Suppressor macrophage (primary cell): ENCODE data around the gene SETD3.

ENCODE experiments used
- DNase-seq, 4 experiments: peaks; one replicate each; pipeline ENCODE4 v3.0.0-alpha.2; 2020 to 2022
- total RNA-seq, 17 experiments: gene quantifications; one replicate each; lab custom pipeline; 2026; ENCODE audit warnings: mixed read lengths in 6 of 17, inconsistent platforms in 3 of 17; lab: John Stamatoyannopoulos, UW

SETD3 gene
- total RNA-seq = 66.8 to 184 (median 153) reads per million in 17 experiments

- DNase-seq = peak; percentile 91 to 96 (median 94)
These were observed at the start of gene SETD3 for GRCh38 chr14:99479906-99480869. Gene SETD3 (minus strand): TSS chr14:99480859. CDS start chr14:99465805, 15,054 bp downstream.

GRCh38 chr14:99529899-99530298 is 49.2 kb upstream of the SETD3 start:
- no peak for DNase-seq

GRCh38 chr14:99527427-99528076 is 46.9 kb upstream of the SETD3 start:
- DNase-seq = no peak

- no peak for DNase-seq
These were observed 46.4 kb upstream of the SETD3 start for GRCh38 chr14:99527026-99527425.

GRCh38 chr14:99525699-99526080 is 45.0 kb upstream of the SETD3 start:
- DNase-seq = no peak

- DNase-seq = peak in 1 of 4 experiments; percentile 6
These were observed 44.4 kb upstream of the SETD3 start for GRCh38 chr14:99524804-99525698.

GRCh38 chr14:99524091-99524661 is 43.5 kb upstream of the SETD3 start:
- DNase-seq = no peak

- DNase-seq = no peak
These were observed 43.0 kb upstream of the SETD3 start for GRCh38 chr14:99523704-99524055.

GRCh38 chr14:99522934-99523703 is 42.5 kb upstream of the SETD3 start:
- DNase-seq = no peak

- DNase-seq = no peak
These were observed 41.8 kb upstream of the SETD3 start for GRCh38 chr14:99522457-99522891.

- no peak for DNase-seq
These were observed 41.4 kb upstream of the SETD3 start for GRCh38 chr14:99522025-99522401.

GRCh38 chr14:99521176-99522024 is 40.7 kb upstream of the SETD3 start:
- no peak for DNase-seq

GRCh38 chr14:99520571-99521081 is 40.0 kb upstream of the SETD3 start:
- no peak for DNase-seq

- no peak for DNase-seq
These were observed 39.3 kb upstream of the SETD3 start for GRCh38 chr14:99519931-99520421.

- DNase-seq = no peak
These were observed 38.8 kb upstream of the SETD3 start for GRCh38 chr14:99519347-99519881.

- DNase-seq = peak; percentile 64 to 86 (median 78)
These were observed 38.0 kb upstream of the SETD3 start for GRCh38 chr14:99518441-99519346.

- no peak for DNase-seq
These were observed 37.2 kb upstream of the SETD3 start for GRCh38 chr14:99517643-99518381.
